DOHH2 (cell line): ENCODE data around the gene CERS5.

Experiments
- H3F3A ChIP-seq: fragments of 200-600 bp; sonication (generic), shearing (Covaris generic); 2 replicates; pipeline ENCODE4 v1.6.0; 2016; ENCODE audit warnings: antibody characterized with exemption, mild to moderate bottlenecking; ENCODE audit not compliant: control insufficient read depth, insufficient read depth
- H3K27ac ChIP-seq: fragments of 200-600 bp; sonication (generic); 2 replicates; pipeline ENCODE4 v1.5.1; 2014; ENCODE audit warnings: low read depth, mild to moderate bottlenecking, low read length, moderate library complexity
- H3K27me3 ChIP-seq: fragments of 200-600 bp; sonication (generic); 2 replicates; pipeline ENCODE4 v1.6.1; 2014; ENCODE audit warnings: mild to moderate bottlenecking, low read length, mixed read lengths; ENCODE audit not compliant: control insufficient read depth
- H3K36me3 ChIP-seq: fragments of 200-600 bp; sonication (generic); 2 replicates; pipeline ENCODE4 v1.6.1; 2014; ENCODE audit warnings: mild to moderate bottlenecking, low read length, moderate library complexity, mixed read lengths; ENCODE audit not compliant: control insufficient read depth
- H3K4me1 ChIP-seq: fragments of 200-600 bp; sonication (generic); 2 replicates; pipeline ENCODE4 v1.6.1; 2014; ENCODE audit warnings: mild to moderate bottlenecking, low read length, mixed read lengths; ENCODE audit not compliant: control insufficient read depth
- H3K4me2 ChIP-seq: fragments of 200-600 bp; sonication (generic); 2 replicates; pipeline ENCODE4 v1.6.0; 2014; ENCODE audit warnings: mild to moderate bottlenecking, low read length, moderate library complexity
- H3K4me3 ChIP-seq: fragments of 200-600 bp; sonication (generic); 2 replicates; pipeline ENCODE4 v1.5.1; 2014; ENCODE audit warnings: mild to moderate bottlenecking, low read length, mixed read lengths
- H3K79me2 ChIP-seq: fragments of 200-600 bp; sonication (generic); 2 replicates; pipeline ENCODE4 v1.6.1; 2014; ENCODE audit warnings: mild to moderate bottlenecking, low read length, mixed read lengths; ENCODE audit not compliant: control insufficient read depth
- H3K9me2 ChIP-seq: fragments of 200-600 bp; sonication (generic); replicated peaks from 2 replicates; pipeline ENCODE4 v1.6.1; 2014; ENCODE audit warnings: mild to moderate bottlenecking, low read length, mixed read lengths; ENCODE audit not compliant: control insufficient read depth
- H3K9me3 ChIP-seq: fragments of 200-600 bp; sonication (generic); 2 replicates; pipeline ENCODE4 v1.6.1; 2014; ENCODE audit warnings: antibody characterized with exemption, low read length, mixed read lengths; ENCODE audit not compliant: control insufficient read depth, insufficient read depth
- H4K20me1 ChIP-seq: fragments of 200-600 bp; sonication (generic); 2 replicates; pipeline ENCODE4 v1.6.0; 2014; ENCODE audit warnings: low read depth, mild to moderate bottlenecking, antibody characterized with exemption, low read length, moderate library complexity; ENCODE audit not compliant: control insufficient read depth, insufficient read depth
- EZH2phosphoT487 ChIP-seq: fragments of 200-600 bp; sonication (generic); IDR thresholded peaks from 2 replicates; pipeline ENCODE4 v1.6.1; 2017; ENCODE audit warnings: borderline replicate concordance, mild to moderate bottlenecking, antibody characterized with exemption, low read length, moderate library complexity, mixed read lengths
- TF ChIP-seq, protein P1 (sequence below): fragments of 200-600 bp; sonication (generic); IDR thresholded peaks from one replicate; pipeline ENCODE4 v1.5.1; 2014; ENCODE audit warnings: antibody characterized with exemption, mild to moderate bottlenecking, low read depth, low read length; ENCODE audit not compliant: poor library complexity, severe bottlenecking

CERS5 gene

DNA sequence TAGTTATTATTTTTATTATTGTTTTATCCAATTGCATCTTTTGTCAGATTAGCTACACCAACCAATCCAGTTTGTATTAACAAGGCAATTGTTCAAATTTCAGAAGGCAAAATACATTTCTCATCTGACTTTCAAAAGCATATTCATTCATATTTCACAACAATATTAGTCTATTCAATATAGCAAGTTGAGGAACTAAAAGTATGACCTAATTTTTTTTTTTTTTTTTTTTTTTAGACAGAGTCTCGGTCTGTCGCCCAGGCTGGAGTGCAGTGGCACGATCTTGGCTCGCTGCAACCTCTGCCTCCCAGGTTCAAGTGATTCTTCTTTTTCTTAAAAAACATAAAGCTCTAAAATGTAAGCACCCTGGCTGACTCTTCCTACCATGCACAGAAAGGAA, 37.9 kb downstream of the CERS5 start:
- Histone ChIP-seq H3F3A (no peaks in the 10 kb centered on the region), H3K4me1 (no peaks in the 10 kb centered on the region; the same call in 1 of the 2 replicates), H3K4me3 (no peak overlapping the region), H3K9me2 (no peaks in the 10 kb centered on the region), H3K36me3 (peaks cover 56% of the 10 kb centered on the region), H4K20me1 (0 out of 2 replicates have a peak, but pooled peaks cover 3% of the 10 kb centered on the region), H3K9me3 (no peaks in the 10 kb centered on the region), H3K27ac (no peak overlapping the region), H3K4me2 (no peak overlapping the region), H3K79me2 (no peaks in the 10 kb centered on the region), H3K27me3 (no peaks in the 10 kb centered on the region)
- TF ChIP-seq, protein P1, sequence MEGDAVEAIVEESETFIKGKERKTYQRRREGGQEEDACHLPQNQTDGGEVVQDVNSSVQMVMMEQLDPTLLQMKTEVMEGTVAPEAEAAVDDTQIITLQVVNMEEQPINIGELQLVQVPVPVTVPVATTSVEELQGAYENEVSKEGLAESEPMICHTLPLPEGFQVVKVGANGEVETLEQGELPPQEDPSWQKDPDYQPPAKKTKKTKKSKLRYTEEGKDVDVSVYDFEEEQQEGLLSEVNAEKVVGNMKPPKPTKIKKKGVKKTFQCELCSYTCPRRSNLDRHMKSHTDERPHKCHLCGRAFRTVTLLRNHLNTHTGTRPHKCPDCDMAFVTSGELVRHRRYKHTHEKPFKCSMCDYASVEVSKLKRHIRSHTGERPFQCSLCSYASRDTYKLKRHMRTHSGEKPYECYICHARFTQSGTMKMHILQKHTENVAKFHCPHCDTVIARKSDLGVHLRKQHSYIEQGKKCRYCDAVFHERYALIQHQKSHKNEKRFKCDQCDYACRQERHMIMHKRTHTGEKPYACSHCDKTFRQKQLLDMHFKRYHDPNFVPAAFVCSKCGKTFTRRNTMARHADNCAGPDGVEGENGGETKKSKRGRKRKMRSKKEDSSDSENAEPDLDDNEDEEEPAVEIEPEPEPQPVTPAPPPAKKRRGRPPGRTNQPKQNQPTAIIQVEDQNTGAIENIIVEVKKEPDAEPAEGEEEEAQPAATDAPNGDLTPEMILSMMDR: no peak
- no peak for TF ChIP-seq EZH2phosphoT487

DNA sequence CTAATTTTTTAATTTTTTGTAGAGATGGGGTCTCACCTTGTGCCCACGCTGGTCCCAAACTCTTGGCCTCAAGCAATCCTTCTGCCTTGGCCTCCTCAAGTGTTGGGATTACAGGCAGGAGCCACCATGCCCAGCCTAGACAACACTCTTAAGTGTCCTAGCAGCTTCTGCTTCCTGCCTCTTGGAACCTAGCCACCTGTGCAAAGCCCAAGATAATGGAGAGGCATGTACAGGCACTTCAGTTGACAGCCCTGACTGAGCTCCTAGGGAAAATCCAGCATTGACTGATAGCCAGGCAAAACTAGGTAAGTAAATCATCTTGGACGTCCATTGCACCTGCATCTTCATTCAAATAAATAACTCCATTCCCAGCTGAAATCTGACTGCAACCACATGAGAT, 39.6 kb downstream of the CERS5 start:
- TF ChIP-seq, protein P1: no peak
- no peak for TF ChIP-seq EZH2phosphoT487
- Histone ChIP-seq H3K4me3 (no peak overlapping the region), H3K79me2 (no peaks in the 10 kb centered on the region), H3K27ac (no peak overlapping the region), H3K9me3 (no peaks in the 10 kb centered on the region), H3F3A (no peaks in the 10 kb centered on the region), H4K20me1 (0 out of 2 replicates have a peak, but pooled peaks cover 3% of the 10 kb centered on the region), H3K4me2 (no peak overlapping the region), H3K9me2 (no peaks in the 10 kb centered on the region), H3K4me1 (no peaks in the 10 kb centered on the region; the same call in 1 of the 2 replicates), H3K27me3 (no peaks in the 10 kb centered on the region), H3K36me3 (peaks cover 55% of the 10 kb centered on the region)

DNA sequence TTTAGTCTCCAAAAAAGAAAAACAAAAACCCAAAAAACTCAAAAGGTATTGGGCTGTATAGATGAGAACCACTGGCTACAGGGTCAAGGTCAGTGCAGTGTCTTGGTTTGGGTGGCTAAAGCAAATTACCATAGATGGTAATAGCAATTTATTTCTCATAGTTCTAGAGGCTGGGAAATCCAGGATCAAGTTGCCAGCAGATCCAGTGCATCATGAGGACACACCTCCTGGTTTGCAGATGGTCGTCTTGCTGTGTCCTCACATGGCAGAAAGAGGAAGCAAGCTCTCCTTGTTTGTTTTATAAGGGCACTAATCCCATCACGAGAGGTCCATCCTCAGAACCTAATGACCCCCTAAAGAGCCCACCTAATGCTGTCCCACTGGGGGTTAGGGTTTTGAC, 44.0 kb downstream of the CERS5 start:
- H3K9me2 ChIP-seq: no peaks in the 10 kb centered on the region
- H3K27ac ChIP-seq: no peak overlapping the region
- H3F3A ChIP-seq: no peaks in the 10 kb centered on the region
- H3K4me2 ChIP-seq: no peak overlapping the region
- no peaks in the 10 kb centered on the region for H4K20me1 ChIP-seq
- H3K4me1 ChIP-seq: no peaks in the 10 kb centered on the region
- H3K4me3 ChIP-seq: no peak overlapping the region
- H3K9me3 ChIP-seq: no peaks in the 10 kb centered on the region
- H3K79me2 ChIP-seq: peaks cover 14% of the 10 kb centered on the region
- TF ChIP-seq EZH2phosphoT487: no peak
- TF ChIP-seq, protein P1: no peak
- peaks cover 52% of the 10 kb centered on the region for H3K36me3 ChIP-seq
- no peaks in the 10 kb centered on the region for H3K27me3 ChIP-seq
